ENCODE results near the gene RCOR2. TPM values are rescaled to one million over a fixed set of nuclear protein-coding genes. Genes with fewer than 3 reads are reported as not detected.

The RCOR2 gene
- total and polyA plus RNA-seq, 2 experiments from 2014 or later, result 34.7 to 74.2 TPM

DNA sequence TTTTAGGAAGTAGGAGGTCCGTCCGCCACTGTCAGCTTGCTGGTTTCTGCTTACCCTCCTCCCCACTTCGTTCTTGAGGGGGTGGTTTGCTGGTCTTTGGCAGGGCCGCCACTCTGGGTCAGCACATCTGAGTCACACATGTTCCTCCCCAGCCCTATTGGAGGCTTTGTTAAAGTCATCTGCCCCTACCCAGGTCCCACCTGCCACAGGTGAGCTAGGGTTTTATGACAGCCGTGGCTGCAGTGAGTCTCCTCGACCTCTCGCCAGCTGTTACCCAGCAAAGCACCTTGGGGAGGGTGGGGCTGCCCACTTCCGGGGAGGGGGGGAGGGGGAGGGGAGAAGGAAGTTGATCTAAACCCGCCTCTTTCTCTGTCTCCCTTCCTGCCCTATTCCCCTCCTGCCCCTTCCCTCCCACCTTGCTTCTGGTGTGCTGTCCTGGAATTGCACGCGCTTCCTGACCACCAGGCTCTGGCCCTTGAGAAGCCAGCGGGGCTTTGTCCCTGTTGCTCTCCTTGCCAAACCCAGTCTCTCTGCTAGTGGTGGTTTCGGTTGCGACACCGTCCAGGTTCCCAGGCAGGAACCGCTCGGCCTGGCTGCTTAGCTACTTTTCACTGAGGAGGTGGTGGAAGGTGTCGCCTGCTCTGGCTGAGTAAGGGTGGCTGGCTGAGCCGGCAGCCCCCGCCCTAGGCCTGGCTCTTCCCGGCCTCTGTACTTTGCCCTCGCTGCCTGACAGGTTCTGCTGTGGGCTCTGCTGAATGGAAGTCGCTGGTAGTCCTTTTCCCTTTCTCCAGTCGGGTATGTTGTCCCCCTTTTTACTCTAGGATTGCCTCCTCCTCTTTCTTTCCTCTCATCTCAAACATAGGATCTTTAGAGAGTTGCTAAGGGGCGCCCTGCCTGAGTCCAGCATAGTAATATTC, 28.5 kb downstream of the RCOR2 start:
- H3K27ac ChIP-seq, result peak overlapping the region; percentile 84
- no peak overlapping the region for H3K4me3 ChIP-seq
- TF ChIP-seq, protein P1, sequence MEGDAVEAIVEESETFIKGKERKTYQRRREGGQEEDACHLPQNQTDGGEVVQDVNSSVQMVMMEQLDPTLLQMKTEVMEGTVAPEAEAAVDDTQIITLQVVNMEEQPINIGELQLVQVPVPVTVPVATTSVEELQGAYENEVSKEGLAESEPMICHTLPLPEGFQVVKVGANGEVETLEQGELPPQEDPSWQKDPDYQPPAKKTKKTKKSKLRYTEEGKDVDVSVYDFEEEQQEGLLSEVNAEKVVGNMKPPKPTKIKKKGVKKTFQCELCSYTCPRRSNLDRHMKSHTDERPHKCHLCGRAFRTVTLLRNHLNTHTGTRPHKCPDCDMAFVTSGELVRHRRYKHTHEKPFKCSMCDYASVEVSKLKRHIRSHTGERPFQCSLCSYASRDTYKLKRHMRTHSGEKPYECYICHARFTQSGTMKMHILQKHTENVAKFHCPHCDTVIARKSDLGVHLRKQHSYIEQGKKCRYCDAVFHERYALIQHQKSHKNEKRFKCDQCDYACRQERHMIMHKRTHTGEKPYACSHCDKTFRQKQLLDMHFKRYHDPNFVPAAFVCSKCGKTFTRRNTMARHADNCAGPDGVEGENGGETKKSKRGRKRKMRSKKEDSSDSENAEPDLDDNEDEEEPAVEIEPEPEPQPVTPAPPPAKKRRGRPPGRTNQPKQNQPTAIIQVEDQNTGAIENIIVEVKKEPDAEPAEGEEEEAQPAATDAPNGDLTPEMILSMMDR (IDR thresholded peaks at IDR 0.05; ENCODE audit: low read depth, low read length), result no peak
- no peaks in the 10 kb centered on the region for H3K36me3 ChIP-seq
- H3K4me1 ChIP-seq (ENCODE audit: low read depth), result peaks cover 36% of the 10 kb centered on the region
- DNase-seq (ENCODE audit: low read depth in 1 of 2, low spot score in 1 of 2), result peak; percentile 38 to 80
- H3K9me3 ChIP-seq (ENCODE audit: low read depth), result no peaks in the 10 kb centered on the region
- H3K27me3 ChIP-seq, result no peaks in the 10 kb centered on the region

DNA sequence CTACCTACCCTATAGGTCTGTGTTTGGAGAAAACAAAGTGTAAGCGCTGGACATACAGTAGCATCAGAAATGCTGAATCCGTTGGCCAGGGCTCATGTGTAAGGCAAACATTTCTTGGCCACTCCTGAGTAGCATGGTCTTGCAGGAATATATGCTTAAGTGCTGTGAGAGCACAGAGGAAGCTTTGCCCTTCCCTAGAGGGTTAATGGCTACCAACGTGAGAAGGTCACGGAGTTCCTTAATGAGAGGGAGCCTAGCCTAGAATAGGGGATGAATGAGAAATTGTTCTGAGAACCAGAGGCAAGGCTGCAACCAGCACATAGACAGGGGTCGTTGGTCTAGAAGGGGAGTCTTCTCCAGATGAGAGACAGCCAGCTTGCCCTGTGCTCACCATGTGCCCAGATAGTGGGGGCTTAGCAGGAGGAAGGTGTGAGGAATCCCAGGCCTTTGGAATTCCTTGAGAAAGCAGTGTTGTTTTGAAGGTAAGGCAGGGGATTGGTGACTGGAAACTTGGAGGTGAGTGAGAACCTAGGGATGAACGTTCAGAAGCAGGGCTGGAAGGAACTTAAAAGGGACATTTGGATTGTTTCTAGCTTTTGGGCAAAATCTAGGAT, 29.5 kb downstream of the RCOR2 start:
- peak overlapping the region; percentile 84 for H3K27ac ChIP-seq
- no peaks in the 10 kb centered on the region for H3K36me3 ChIP-seq
- no peaks in the 10 kb centered on the region for H3K9me3 ChIP-seq (ENCODE audit: low read depth)
- H3K27me3 ChIP-seq, result no peaks in the 10 kb centered on the region
- H3K4me3 ChIP-seq, result no peak overlapping the region
- DNase-seq (ENCODE audit: low read depth in 1 of 2, low spot score in 1 of 2), result no peak
- H3K4me1 ChIP-seq (ENCODE audit: low read depth), result peaks cover 42% of the 10 kb centered on the region
- TF ChIP-seq, protein P1 (IDR thresholded peaks at IDR 0.05; ENCODE audit: low read depth, low read length), result no peak

DNA sequence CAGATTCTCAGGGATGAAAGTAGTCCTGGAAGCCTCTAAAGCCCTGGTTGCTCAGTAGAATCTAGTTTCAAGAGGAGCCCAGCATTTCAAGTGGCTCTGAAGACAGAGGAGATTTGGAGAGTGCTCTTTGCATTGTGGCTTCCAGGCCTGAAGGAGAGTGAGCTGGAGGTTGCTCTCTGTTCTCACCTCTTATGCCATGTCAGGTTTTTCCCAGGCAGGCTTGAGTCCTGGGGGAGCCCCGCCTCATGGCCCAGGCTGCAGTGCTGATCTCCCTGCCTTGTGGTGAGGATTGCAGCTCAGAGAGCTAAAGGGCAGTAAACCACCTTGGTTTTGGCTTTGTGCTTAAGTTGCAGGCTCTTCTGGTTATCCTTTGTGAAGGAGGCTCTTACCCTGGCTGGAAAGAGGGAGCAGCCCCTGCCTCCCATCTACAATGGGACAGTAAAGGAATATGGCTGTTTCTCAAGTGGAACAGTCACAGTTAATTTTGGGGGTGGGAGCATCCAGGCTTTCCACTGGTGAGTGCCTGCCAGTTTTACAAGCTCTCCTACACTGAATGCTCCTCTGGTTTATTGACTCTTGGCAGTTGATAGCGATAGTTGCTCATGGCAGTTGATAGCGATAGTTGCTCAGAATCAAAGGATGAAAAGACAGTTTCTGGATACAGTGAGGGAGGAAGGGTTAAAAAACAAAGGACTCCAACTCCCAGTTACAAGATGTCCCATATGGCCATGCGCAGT, 32.6 kb downstream of the RCOR2 start:
- H3K27ac ChIP-seq, result peak overlapping the region; percentile 78
- DNase-seq (ENCODE audit: low read depth in 1 of 2, low spot score in 1 of 2), result peak in 1 of 2 donors; percentile 53
- TF ChIP-seq, protein P1 (IDR thresholded peaks at IDR 0.05; ENCODE audit: low read depth, low read length), result no peak

DNA sequence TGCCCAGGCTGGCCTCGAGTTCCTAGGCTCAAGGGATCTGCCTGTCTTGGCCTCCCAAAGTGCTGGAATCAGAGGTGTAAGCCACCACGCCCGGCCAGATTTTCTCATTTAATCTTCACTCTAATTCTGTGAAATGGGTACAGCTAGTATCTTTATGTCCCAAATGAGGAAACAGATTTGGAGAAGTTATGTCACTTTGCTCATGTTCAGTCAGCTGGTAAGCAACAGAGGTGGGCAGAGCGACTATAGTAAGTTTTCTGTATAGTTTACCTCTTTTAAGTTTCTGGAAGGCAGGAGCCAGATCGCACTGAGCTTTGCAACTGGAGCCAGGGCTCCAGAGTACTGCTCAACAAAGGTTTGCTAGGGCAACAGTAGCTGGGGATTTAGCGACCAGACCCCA, 33.2 kb downstream of the RCOR2 start:
- no peaks in the 10 kb centered on the region for H3K27me3 ChIP-seq
- DNase-seq (ENCODE audit: low read depth in 1 of 2, low spot score in 1 of 2), result no peak
- peaks cover 55% of the 10 kb centered on the region for H3K4me1 ChIP-seq (ENCODE audit: low read depth)
- no peaks in the 10 kb centered on the region for H3K36me3 ChIP-seq
- H3K4me3 ChIP-seq, result no peak overlapping the region
- peak overlapping the region; percentile 78 for H3K27ac ChIP-seq
- no peaks in the 10 kb centered on the region for H3K9me3 ChIP-seq (ENCODE audit: low read depth)
- TF ChIP-seq, protein P1 (IDR thresholded peaks at IDR 0.05; ENCODE audit: low read depth, low read length), result no peak

More for the DNA sequence above, 32.6 kb downstream of the RCOR2 start:
- Histone ChIP-seq H3K9me3 (ENCODE audit: low read depth) (no peaks in the 10 kb centered on the region), H3K4me3 (no peak overlapping the region), H3K36me3 (no peaks in the 10 kb centered on the region), H3K27me3 (no peaks in the 10 kb centered on the region), H3K4me1 (ENCODE audit: low read depth) (peaks cover 56% of the 10 kb centered on the region)

DNA sequence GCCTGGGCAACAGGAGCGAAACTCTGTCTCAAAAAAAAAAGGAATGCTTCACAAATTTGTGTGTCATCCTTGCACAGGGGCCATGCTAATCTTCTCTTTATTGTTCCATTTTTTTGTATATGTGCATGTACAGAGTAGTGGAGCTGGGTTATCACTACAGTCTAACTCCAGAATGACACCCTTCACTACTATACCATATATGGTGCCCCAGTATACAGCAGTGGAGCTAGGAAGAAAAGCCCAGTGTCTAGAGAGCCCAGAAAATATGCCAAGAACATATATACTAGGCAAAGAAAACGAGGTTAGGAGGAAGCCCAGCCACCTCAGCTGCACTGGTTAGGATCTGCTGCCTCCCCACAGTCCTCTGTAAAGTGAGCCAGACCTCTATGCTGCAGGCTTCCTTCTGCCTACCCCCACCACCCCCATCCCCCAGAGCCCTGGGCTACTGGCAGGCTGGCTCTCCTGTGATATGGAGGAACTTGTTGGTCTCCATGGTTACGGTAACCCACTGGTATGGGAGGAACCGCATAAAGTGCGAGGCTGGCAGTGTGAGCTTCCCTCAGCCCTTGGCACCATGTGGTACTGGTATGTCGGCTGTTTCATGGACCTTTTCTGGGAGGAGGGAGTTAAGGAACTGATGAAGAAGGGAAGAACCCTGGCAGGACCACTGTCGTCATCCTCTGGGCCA, 34.3 kb downstream of the RCOR2 start:
- DNase-seq (ENCODE audit: low read depth in 1 of 2, low spot score in 1 of 2), result no peak
- Histone ChIP-seq H3K4me3 (no peak overlapping the region), H3K9me3 (ENCODE audit: low read depth) (no peaks in the 10 kb centered on the region), H3K36me3 (no peaks in the 10 kb centered on the region), H3K27ac (peak overlapping the region; percentile 78), H3K4me1 (ENCODE audit: low read depth) (peaks cover 49% of the 10 kb centered on the region), H3K27me3 (no peaks in the 10 kb centered on the region)
- TF ChIP-seq, protein P1 (IDR thresholded peaks at IDR 0.05; ENCODE audit: low read depth, low read length), result no peak

All from cardiac muscle cell (in vitro differentiated cells and primary cell).